Large intestine (tissue), 3 donors: Measurements from ENCODE around the gene AGAP1. TPM values are rescaled to one million over a fixed set of nuclear protein-coding genes. Genes with fewer than 3 reads are reported as not detected.
"Not testable (repeated sequence)": the region's sequence is repeated elsewhere in the genome, so short reads cannot be mapped to it uniquely, and the experiment has no call there.

ENCODE experiments used
- DNase-seq, 2 donors: peaks; one replicate each; pipeline versions ENCODE4 v3.0.0 to v3.0.0-alpha.2; 2013
- H3K27ac ChIP-seq: one replicate; pipeline ENCODE4 v1.5.1; 2013; ENCODE audit warnings: low read length
- H3K27me3 ChIP-seq: 2 replicates; pipeline ENCODE4 v1.6.1; 2013; ENCODE audit warnings: low read length; ENCODE audit not compliant: control insufficient read depth, insufficient read depth
- H3K36me3 ChIP-seq: 2 replicates; pipeline ENCODE4 v1.6.1; 2013; ENCODE audit warnings: low read length; ENCODE audit not compliant: control insufficient read depth, insufficient read depth
- H3K4me1 ChIP-seq: one replicate; pipeline ENCODE4 v1.6.1; 2013; ENCODE audit warnings: low read length; ENCODE audit not compliant: control insufficient read depth, insufficient read depth
- H3K4me3 ChIP-seq: one replicate; pipeline ENCODE4 v1.5.1; 2013; ENCODE audit warnings: low read length
- H3K9me3 ChIP-seq: one replicate; pipeline ENCODE4 v1.6.1; 2013; ENCODE audit warnings: mild to moderate bottlenecking, low read depth, low read length, moderate library complexity; ENCODE audit not compliant: control insufficient read depth
- WGBS: methylation state at CpG from one replicate; pipeline ENCODE4 v1.1.5; 2013; ENCODE audit warnings: low lambda C conversion rate; ENCODE audit not compliant: insufficient coverage; 5-methylcytosine and 5-hydroxymethylcytosine counted together
- polyA plus RNA-seq: library from polyadenylated mRNA; unstranded; fragments of 120-200 nt; gene quantifications from one replicate; pipeline ENCODE4 v1.2.1, GENCODE V29; 2013

AGAP1 gene
- polyA plus RNA-seq, 1 donor = 18.0 TPM

DNA sequence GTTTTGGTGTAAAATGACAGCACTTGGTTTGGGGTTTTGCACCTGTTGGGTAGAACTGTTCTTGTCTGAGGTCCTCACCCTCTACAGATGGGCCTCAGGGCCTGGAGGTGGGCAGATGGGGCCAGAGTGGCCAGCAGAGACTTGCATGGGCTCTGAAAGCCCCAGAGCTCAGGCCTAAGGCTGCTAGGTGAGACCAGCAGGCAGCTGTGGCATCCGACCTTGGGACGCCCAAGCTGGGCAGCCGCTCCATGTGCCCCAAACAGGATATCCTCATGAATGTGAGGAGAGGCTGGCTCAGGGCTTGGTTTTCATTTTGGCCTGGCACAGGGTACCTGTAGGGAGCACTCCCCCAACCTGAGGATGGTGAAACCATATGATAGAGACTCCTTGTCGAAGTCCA is 636.1 kb downstream of the AGAP1 start:
- Histone ChIP-seq H3K9me3 (no peaks in the 10 kb centered on the region), H3K36me3 (peaks cover 23% of the 10 kb centered on the region), H3K4me1 (no peaks in the 10 kb centered on the region), H3K4me3 (no peak overlapping the region), H3K27ac (no peak overlapping the region), H3K27me3 (no peaks in the 10 kb centered on the region)
- WGBS = no CpG with 5 or more reads among the region's 4 CpGs
- no peak for DNase-seq

DNA sequence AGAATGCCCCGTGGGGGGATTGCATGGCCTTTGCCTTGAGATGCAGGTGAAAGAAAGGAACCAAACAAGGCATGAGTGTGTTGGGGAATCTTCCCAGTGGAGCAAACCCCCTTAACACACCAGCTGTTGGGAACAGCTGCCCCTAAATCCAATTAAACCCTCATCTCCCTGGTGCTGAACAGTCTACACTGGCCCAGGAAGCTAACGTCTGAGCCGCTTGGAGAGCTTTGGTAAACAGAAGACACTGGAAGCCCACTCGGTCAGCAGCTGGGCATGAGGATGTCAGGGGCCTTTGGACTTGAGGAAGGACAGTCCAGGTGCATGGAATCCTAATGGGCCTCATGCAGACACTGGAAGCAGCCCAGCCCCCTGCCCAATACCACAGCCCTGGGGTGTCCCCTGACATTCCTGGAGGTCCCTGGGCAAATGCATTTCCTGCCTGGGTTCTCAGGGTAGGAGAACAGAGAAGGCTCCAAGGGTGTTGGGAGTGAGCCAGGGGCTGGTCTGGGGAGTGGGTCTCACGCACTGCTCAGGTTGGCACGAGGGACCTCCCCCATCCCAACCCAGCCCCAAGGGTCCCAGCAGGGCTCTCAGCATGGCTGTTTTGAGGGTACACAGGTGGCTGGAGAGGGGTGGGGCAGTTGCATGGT is 636.6 kb downstream of the AGAP1 start:
- Histone ChIP-seq H3K36me3 (peaks cover 21% of the 10 kb centered on the region), H3K9me3 (no peaks in the 10 kb centered on the region), H3K4me3 (no peak overlapping the region), H3K4me1 (no peaks in the 10 kb centered on the region), H3K27ac (no peak overlapping the region), H3K27me3 (no peaks in the 10 kb centered on the region)
- DNase-seq = no peak
- no CpG with 5 or more reads among the region's 6 CpGs for WGBS

DNA sequence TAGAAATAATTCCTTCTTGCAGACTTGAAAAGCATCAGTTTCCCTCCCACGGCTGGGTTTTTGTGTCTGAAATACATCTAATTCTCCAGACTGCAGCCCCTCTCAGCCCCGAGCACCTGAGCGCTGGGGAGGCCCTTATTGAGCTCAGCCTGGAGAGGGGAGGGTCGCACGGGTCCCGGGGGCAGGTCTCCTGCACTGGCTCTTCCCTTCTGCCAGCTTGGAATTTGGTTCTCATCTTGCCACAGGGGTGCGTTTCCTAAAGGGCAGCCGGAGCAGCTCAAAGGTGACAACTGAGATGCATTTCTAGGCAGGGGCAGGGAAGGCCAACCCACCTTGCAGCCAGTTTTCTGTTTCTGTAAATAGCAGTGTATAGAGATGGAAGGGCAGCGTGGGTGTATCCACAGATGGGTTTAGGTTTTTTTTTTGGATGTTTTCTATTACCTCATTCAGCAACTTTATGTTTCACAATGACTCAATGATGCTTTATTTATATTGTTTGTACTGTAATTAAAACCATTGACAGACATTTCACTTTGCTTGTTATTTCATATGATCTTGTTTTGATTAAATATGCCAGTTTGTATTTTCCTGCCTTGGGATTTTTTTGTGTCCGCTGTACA is 637.3 kb downstream of the AGAP1 start:
- Histone ChIP-seq H3K9me3 (no peaks in the 10 kb centered on the region), H3K27me3 (no peaks in the 10 kb centered on the region), H3K4me3 (no peak overlapping the region), H3K4me1 (no peaks in the 10 kb centered on the region), H3K27ac (no peak overlapping the region), H3K36me3 (peaks cover 16% of the 10 kb centered on the region)
- no peak for DNase-seq
- 100% methylated on average over 1 of the region's 10 CpGs for WGBS

DNA sequence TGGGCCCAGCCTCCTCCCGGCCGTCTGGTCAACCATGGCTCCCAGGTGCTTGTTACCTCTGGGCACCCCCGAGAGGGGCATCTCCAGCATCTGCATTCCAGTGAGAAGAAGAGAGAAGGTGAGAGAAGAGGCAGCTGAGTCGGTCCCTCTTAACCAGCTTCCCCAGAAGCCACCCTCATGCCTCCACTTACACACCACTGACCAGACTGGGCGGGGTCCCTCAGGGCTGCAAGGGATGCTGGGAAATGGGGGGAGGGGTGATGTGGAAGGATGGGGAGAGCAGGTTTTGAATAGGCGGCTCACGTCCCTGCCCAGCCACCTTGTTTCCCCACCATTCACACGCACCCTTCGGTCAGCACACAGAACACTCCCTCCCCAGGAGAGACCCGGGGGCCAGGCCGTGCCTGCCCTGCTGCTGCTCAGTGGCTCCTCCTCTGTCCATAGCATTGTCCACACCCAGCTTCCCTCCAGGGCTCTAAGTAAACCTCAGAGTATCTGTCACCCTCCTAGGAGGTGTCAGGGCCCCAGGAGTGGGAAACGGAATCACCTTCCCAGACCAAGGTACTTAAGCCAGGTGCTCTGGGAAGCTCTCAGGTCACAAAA is 639.7 kb downstream of the AGAP1 start:
- no peak for DNase-seq
- WGBS = 100% methylated on average over 1 of the region's 12 CpGs
- peaks cover 8% of the 10 kb centered on the region for H3K36me3 ChIP-seq
- H3K4me3 ChIP-seq = no peak overlapping the region
- H3K27me3 ChIP-seq = no peaks in the 10 kb centered on the region
- no peak overlapping the region for H3K27ac ChIP-seq
- no peaks in the 10 kb centered on the region for H3K9me3 ChIP-seq
- no peaks in the 10 kb centered on the region for H3K4me1 ChIP-seq

DNA sequence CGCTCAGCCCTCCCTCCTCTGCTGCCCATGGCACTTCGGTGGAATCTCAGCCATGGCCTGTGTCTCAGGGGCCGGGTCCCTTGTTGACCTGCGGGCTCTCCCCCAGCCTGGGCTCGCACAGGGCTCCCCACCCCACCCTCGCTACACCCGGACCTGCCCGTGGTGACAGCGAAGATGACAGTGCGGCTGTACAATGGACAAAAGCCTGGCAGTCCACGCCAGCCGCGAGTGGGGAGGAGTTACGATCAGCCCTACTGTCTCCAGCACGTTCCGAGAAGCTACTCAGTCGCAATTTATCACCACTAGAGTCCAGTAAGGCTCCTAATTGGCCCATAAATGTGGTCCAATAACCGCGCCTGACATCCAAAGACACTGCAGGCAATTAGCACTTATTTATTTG is 642.7 kb downstream of the AGAP1 start:
- H3K27me3 ChIP-seq = peaks cover 4% of the 10 kb centered on the region
- DNase-seq = no peak
- H3K27ac ChIP-seq = no peak overlapping the region
- peaks cover 2% of the 10 kb centered on the region for H3K36me3 ChIP-seq
- H3K9me3 ChIP-seq = no peaks in the 10 kb centered on the region
- no peaks in the 10 kb centered on the region for H3K4me1 ChIP-seq
- 67% methylated on average over 3 of the region's 19 CpGs for WGBS
- no peak overlapping the region for H3K4me3 ChIP-seq

DNA sequence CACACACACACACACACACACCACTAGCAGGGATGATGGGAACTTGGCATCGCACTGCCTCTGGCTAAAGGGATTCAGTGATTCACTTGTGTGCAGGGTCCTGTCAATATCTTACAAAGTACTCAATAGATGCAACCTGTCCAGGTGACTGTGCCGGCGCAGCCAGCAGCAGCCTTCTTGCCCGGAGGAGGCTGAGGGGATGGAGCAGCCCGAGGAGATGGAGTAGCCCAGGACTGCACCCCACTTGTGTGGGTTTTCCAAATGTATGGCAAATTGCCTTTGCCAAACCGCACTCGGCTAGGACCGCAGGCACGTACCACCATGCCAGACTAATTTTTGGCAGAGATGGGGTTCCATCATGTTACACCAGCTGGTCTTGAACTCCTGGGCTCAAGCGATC is 643.2 kb downstream of the AGAP1 start:
- H3K9me3 ChIP-seq = no peaks in the 10 kb centered on the region
- no peak for DNase-seq
- no peak overlapping the region for H3K4me3 ChIP-seq
- peaks cover 4% of the 10 kb centered on the region for H3K27me3 ChIP-seq
- no peak overlapping the region for H3K27ac ChIP-seq
- no CpG with 5 or more reads among the region's 10 CpGs for WGBS
- no peaks in the 10 kb centered on the region for H3K4me1 ChIP-seq
- H3K36me3 ChIP-seq = peaks cover 2% of the 10 kb centered on the region

DNA sequence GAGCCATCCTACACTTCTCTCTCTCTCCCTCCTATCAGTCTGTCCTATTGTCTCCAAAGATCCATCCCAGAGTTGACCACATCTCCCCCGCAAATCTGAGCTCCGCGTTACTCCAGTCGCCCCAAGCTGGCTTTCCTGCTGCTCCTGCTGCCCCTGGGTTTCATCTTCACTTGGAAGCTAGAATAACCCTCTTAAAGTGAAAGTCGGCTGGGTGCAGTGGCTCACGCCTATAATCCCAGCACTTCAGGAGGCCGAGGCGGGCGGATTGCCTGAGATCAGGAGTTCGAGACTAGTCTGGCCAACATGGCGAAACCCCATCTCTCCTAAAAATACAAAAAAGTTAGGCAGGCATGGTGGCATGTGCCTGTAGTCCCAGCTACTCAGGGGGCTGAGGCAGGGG is 647.8 kb downstream of the AGAP1 start:
- H3K9me3 ChIP-seq, DNase-seq, H3K4me1 ChIP-seq, H3K4me3 ChIP-seq, H3K36me3 ChIP-seq, H3K27me3 ChIP-seq, H3K27ac ChIP-seq: not testable (repeated sequence)
- no CpG with 5 or more reads among the region's 11 CpGs for WGBS

DNA sequence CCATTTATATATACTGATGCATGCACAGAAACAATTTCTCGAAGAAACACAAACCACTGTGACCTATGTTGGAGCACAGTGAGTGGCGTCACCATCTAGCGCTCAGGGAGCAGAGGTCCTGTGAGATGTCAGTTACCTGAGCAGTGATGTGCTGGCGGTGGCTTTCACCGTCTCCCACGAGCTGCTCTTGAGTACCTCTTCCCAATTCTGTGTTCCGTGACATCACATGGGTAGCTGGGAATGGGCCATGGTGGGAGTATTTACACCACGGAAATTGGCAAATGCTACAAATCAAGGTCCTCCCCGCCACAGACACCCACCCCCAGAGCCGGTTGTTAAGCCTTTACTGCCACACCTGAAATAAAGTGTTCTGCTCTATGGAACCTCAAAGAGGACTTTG is 650.0 kb downstream of the AGAP1 start:
- no peak overlapping the region for H3K4me3 ChIP-seq
- peaks cover 10% of the 10 kb centered on the region for H3K27me3 ChIP-seq
- no peak overlapping the region for H3K27ac ChIP-seq
- H3K36me3 ChIP-seq = no peaks in the 10 kb centered on the region
- DNase-seq = no peak
- no peaks in the 10 kb centered on the region for H3K9me3 ChIP-seq
- H3K4me1 ChIP-seq = no peaks in the 10 kb centered on the region
- WGBS = no CpG with 5 or more reads among the region's 10 CpGs

DNA sequence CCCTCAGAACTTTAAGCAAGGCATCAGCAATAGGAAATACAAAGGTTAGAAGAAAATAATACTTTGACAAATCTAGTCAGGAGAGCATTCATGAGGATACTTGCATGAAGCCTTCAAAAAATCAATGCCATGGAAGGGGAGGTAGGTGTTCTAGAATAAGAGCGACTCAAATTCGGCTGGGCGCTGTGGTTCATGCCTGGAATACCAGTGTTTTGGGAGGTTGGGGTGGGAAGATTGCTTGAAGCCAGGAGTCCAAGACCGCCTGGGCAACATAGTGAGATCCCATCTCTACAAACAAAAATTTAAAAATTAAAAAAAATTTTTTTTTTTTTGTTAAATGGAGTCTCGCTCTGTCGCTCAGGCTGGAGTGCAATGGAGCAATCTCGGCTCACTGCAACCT is 652.6 kb downstream of the AGAP1 start:
- no peaks in the 10 kb centered on the region for H3K9me3 ChIP-seq
- WGBS = 90% methylated on average over 2 of the region's 7 CpGs
- peaks cover 7% of the 10 kb centered on the region for H3K27me3 ChIP-seq
- no peak overlapping the region for H3K4me3 ChIP-seq
- no peaks in the 10 kb centered on the region for H3K36me3 ChIP-seq
- no peak for DNase-seq
- no peaks in the 10 kb centered on the region for H3K4me1 ChIP-seq
- no peak overlapping the region for H3K27ac ChIP-seq

DNA sequence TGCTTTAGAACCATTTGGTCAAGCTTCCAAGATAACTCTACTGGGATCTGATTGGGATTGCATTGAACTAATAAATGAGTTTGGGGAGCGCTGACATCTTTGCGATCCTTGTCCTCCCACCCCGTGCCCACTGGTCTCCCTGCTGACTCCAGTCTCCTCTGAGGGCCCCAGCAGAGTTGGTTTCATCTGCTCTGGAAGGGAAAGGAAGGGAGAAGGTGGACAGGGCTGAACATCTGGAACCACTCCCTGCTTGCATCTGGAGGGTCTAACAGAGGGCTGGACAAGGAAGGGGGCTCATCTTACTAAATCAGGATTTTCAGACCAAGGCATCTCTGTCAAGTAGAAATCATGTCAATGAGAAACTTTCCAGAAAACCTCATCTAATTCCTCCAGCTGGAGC is 661.6 kb downstream of the AGAP1 start:
- DNase-seq = no peak
- no CpG with 5 or more reads among the region's 3 CpGs for WGBS
- Histone ChIP-seq H3K27me3 (peaks cover 61% of the 10 kb centered on the region), H3K36me3 (no peaks in the 10 kb centered on the region), H3K4me3 (no peak overlapping the region), H3K4me1 (no peaks in the 10 kb centered on the region), H3K27ac (no peak overlapping the region), H3K9me3 (peaks cover 3% of the 10 kb centered on the region)
